Measurements from ENCODE around the gene USP6NL. TPM values are rescaled to one million over a fixed set of nuclear protein-coding genes. Genes with fewer than 3 reads are reported as not detected.

The USP6NL gene
- total RNA-seq, 2 donors from 2014 or later: 2.3 to 3.9 TPM

DNA sequence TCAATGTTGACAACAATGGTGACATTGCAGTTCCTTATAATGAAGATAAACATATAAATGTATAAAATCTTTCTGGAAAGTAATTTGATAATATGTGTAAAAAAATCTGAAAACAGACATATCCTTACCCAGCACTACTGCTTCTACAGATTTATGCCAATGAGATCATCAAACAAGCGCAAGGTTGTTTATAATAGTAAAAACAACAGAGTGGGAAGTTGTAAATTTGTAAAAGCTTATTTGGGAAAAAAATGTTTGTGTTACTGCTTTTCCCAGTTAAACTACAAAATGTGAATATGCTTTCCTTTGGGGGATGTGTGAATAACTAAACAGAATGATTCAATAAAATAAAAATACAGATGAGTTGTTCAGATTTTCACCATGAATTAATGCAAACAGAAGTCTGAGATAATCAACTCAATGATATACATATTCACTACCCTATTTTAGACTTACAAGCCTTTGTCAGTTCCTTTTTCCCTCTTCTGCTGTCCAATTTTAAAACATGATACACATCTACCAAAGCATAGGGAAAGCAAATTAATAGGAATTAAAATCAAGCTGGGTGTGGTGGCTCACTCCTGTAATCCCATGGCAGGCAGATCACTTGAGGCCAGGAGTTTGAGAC, 82.1 kb downstream of the USP6NL start:
- peaks cover 7% of the 10 kb centered on the region for H3K27me3 Mint-ChIP-seq (ENCODE audit: low read depth)
- no peak for DNase-seq
- H3K9me3 Mint-ChIP-seq: no peaks in the 10 kb centered on the region
- no peak overlapping the region for H3K27ac Mint-ChIP-seq
- ATAC-seq (replicated peaks in 1 of 2): no peak
- peaks cover 33% of the 10 kb centered on the region for H3K4me1 Mint-ChIP-seq (ENCODE audit: low read depth)
- no peak overlapping the region for H3K4me3 Mint-ChIP-seq
- peaks cover 0 to 2% of the 10 kb centered on the region in 2 donors for H3K36me3 Mint-ChIP-seq (ENCODE audit: insufficient read depth in 2 of 2)

GRCh38 chr10:11528286-11528685, 83.2 kb downstream of the USP6NL start:
- ATAC-seq (replicated peaks in 1 of 2) (no peak), DNase-seq (no peak)
- Mint-ChIP-seq H3K4me1 (ENCODE audit: low read depth) (peaks cover 24% of the 10 kb centered on the region), H3K9me3 (no peaks in the 10 kb centered on the region), H3K27ac (peak overlapping the region; percentile 68), H3K4me3 (peak overlapping the region; percentile 4 to 49), H3K27me3 (ENCODE audit: low read depth) (no peaks in the 10 kb centered on the region), H3K36me3 (ENCODE audit: insufficient read depth in 2 of 2) (peaks cover 0 to 2% of the 10 kb centered on the region in 2 donors)

GRCh38 chr10:11527691-11528255, 83.7 kb downstream of the USP6NL start:
- Mint-ChIP-seq H3K27ac (peak overlapping the region; percentile 68), H3K36me3 (ENCODE audit: insufficient read depth in 2 of 2) (peaks cover 0 to 2% of the 10 kb centered on the region in 2 donors), H3K4me1 (ENCODE audit: low read depth) (peaks cover 19% of the 10 kb centered on the region), H3K27me3 (ENCODE audit: low read depth) (no peaks in the 10 kb centered on the region), H3K9me3 (no peaks in the 10 kb centered on the region), H3K4me3 (peak overlapping the region; percentile 43 to 75)
- no peak for DNase-seq
- no peak for ATAC-seq (replicated peaks in 1 of 2)

DNA sequence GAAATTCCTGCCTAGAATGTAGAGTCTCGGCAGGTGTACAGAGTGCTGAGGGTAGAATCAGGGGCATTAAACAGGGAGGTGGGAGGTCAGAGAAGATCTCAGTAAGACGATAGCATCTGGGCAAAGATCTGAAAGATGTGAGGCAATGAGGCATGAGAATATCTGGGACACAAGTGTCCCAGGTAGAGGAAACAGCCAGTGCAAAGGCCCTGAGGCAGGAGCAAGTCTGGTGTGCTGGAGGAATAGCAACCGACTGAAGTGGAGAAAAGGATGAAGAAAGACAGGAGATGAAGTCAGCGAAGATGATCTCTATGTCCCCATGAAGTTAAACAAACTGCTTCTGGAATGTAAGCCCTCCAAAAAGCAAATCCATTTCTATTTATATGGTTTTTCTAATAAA, 84.4 kb downstream of the USP6NL start:
- no peak overlapping the region for H3K27ac Mint-ChIP-seq
- ATAC-seq (replicated peaks in 1 of 2) (no peak), DNase-seq (no peak)
- peaks cover 18% of the 10 kb centered on the region for H3K4me1 Mint-ChIP-seq (ENCODE audit: low read depth)
- peaks cover 0 to 2% of the 10 kb centered on the region in 2 donors for H3K36me3 Mint-ChIP-seq (ENCODE audit: insufficient read depth in 2 of 2)
- H3K4me3 Mint-ChIP-seq: peak overlapping the region; percentile 31 to 32
- H3K9me3 Mint-ChIP-seq: no peaks in the 10 kb centered on the region
- H3K27me3 Mint-ChIP-seq (ENCODE audit: low read depth): no peaks in the 10 kb centered on the region

DNA sequence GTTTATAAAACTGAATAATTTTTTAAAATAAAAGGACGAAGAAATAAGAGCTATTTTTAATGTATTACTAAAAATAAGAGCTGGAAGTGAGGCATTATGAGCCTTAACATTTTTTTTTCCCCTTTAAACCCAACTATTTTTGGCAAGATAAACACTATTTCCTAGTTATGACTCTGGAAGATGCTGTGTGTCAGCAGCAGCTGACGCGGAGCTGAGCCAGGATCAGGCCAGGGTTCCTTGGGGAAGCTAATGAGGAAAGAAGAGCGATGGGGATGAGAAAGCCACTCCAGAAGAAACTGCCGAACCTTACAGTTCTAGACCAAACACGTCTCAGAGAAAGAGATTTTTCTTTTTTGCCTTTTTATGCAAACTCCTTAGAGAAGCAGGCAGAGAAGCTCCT, 85.9 kb downstream of the USP6NL start:
- Mint-ChIP-seq H3K9me3 (no peaks in the 10 kb centered on the region), H3K4me3 (no peak overlapping the region), H3K27me3 (ENCODE audit: low read depth) (no peaks in the 10 kb centered on the region), H3K27ac (no peak overlapping the region), H3K4me1 (ENCODE audit: low read depth) (peaks cover 18% of the 10 kb centered on the region), H3K36me3 (ENCODE audit: insufficient read depth in 2 of 2) (peaks cover 0 to 2% of the 10 kb centered on the region in 2 donors)
- no peak for ATAC-seq (replicated peaks in 1 of 2)
- DNase-seq: no peak

- ATAC-seq (replicated peaks in 1 of 2) (no peak), DNase-seq (no peak)
- Mint-ChIP-seq H3K4me1 (ENCODE audit: low read depth) (peaks cover 8% of the 10 kb centered on the region), H3K36me3 (ENCODE audit: insufficient read depth in 2 of 2) (peaks cover 0 to 2% of the 10 kb centered on the region in 2 donors), H3K9me3 (no peaks in the 10 kb centered on the region), H3K27me3 (ENCODE audit: low read depth) (no peaks in the 10 kb centered on the region), H3K27ac (no peak overlapping the region), H3K4me3 (no peak overlapping the region)
These were observed 88.6 kb downstream of the USP6NL start for GRCh38 chr10:11522821-11523245.

DNA sequence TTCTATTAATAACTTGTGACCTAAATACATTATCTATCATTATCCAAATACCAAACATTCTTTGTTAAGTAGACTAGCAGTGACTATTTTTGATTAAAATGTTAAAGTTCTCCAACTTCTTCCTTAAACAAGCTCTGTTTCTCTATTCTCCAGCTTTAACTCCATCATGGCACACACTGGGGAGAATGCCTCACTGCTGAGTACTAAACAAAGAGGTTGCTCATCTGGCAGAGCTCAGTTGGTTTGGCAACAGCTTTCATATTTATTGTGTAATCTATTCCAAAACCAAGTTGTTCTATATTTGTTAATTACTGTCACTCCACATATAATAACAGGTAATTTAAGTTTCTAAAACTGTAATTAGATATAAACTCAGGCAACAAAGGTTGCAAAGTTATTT, 89.6 kb downstream of the USP6NL start:
- no peak for DNase-seq
- H3K27me3 Mint-ChIP-seq (ENCODE audit: low read depth): no peaks in the 10 kb centered on the region
- H3K4me1 Mint-ChIP-seq (ENCODE audit: low read depth): peaks cover 10% of the 10 kb centered on the region
- peaks cover 0 to 2% of the 10 kb centered on the region in 2 donors for H3K36me3 Mint-ChIP-seq (ENCODE audit: insufficient read depth in 2 of 2)
- no peak overlapping the region for H3K27ac Mint-ChIP-seq
- no peak for ATAC-seq (replicated peaks in 1 of 2)
- no peaks in the 10 kb centered on the region for H3K9me3 Mint-ChIP-seq
- H3K4me3 Mint-ChIP-seq: no peak overlapping the region

DNA sequence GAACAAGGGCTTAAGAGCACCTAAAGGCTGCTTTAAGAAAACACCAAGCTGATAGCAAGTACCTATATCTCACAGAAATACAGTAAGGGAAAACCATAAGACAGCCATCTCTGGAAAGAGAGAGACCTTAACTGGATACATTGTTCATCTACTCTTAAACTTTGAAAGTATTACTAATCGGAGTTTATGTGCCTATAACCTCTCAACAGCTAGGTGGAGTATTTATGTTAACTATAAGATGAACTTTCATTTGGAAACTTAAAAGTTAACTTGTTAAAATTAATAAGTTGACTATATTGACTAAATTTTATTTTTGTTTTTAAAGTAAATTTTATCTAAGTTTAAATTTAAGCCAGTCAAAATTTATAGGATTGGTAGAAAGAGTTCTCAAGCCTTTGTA, 90.6 kb downstream of the USP6NL start:
- H3K36me3 Mint-ChIP-seq (ENCODE audit: insufficient read depth in 2 of 2): peaks cover 0 to under 1% of the 10 kb centered on the region in 2 donors
- DNase-seq (no peak), ATAC-seq (replicated peaks in 1 of 2) (no peak)
- no peak overlapping the region for H3K27ac Mint-ChIP-seq
- H3K4me3 Mint-ChIP-seq: no peak overlapping the region
- H3K27me3 Mint-ChIP-seq (ENCODE audit: low read depth): no peaks in the 10 kb centered on the region
- H3K9me3 Mint-ChIP-seq: no peaks in the 10 kb centered on the region
- H3K4me1 Mint-ChIP-seq (ENCODE audit: low read depth): peaks cover 18% of the 10 kb centered on the region

DNA sequence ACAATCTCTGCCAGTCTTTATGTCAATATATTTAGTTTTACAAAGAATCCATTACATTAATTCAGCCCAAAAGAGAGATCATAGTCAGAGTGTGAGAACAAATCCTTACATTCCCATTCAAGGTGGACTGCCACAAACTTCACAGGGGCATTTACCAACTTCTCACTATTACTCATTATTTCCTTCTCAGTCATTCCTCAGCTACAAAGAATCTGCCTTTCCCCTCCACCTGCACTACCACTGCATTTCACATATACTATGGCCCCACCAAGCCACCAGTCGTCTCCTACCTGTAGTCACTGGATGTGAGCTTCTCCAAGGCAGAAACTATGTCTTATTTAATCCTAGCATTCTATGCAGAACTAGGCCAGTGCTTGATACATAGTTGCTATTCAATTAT, 94.3 kb downstream of the USP6NL start:
- peak; percentile 56 to 67 for ATAC-seq (replicated peaks in 1 of 2)
- H3K4me3 Mint-ChIP-seq: peak overlapping the region; percentile 13 to 16
- H3K36me3 Mint-ChIP-seq (ENCODE audit: insufficient read depth in 2 of 2): no peaks in the 10 kb centered on the region
- no peaks in the 10 kb centered on the region for H3K27me3 Mint-ChIP-seq (ENCODE audit: low read depth)
- peak in 1 of 2 donors; percentile 42 for DNase-seq
- peaks cover 22% of the 10 kb centered on the region for H3K4me1 Mint-ChIP-seq (ENCODE audit: low read depth)
- H3K9me3 Mint-ChIP-seq: no peaks in the 10 kb centered on the region
- peak overlapping the region; percentile 5 for H3K27ac Mint-ChIP-seq

- DNase-seq (no peak), ATAC-seq (replicated peaks in 1 of 2) (peak; percentile 78 to 84)
- Mint-ChIP-seq H3K4me1 (ENCODE audit: low read depth) (peaks cover 22% of the 10 kb centered on the region), H3K27ac (no peak overlapping the region), H3K4me3 (peak overlapping the region in 1 of 2 donors; percentile 21), H3K36me3 (ENCODE audit: insufficient read depth in 2 of 2) (no peaks in the 10 kb centered on the region), H3K9me3 (no peaks in the 10 kb centered on the region), H3K27me3 (ENCODE audit: low read depth) (no peaks in the 10 kb centered on the region)
These were observed 95.1 kb downstream of the USP6NL start for GRCh38 chr10:11516431-11516746.

DNA sequence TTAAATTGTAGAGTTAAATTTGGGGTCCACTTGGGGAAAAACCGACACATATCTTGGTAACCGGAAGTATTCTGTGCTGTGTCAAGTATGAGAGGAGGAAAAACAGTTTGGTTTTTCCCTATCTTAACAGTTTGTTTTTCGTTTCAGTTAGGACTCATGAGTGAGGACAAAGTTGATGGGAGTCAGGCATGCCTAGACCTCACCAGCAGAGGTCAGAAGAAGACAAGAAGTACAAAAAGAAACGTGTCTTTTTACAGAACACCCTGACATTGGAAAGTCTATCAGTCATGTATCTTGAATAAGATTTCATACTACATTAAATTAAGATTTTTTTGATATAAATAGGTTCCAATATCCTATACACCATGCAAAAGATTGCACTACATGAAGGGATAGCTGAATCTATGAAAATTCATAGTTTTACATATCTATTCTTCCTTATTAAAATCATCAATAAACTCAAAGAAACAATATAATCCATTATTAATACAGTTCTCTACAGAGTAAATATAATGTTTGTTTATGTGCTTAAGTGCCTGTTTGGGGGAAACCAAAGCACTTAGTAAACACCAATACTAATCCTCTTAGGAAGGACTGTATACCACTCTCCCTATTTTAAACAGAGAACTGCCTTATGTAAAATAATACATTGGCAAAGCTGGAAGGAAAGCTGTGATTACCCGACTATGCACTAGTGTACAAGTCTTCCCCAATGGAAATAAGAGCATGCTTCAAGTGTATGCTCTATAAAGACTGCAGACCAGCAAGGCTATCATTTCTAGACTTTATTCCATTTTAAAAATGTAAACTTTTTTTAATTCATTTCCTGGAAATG, 95.6 kb downstream of the USP6NL start:
- ATAC-seq (replicated peaks in 1 of 2): peak; percentile 75 to 80
- Mint-ChIP-seq H3K36me3 (ENCODE audit: insufficient read depth in 2 of 2) (no peaks in the 10 kb centered on the region), H3K4me3 (peak overlapping the region in 1 of 2 donors; percentile 35), H3K4me1 (ENCODE audit: low read depth) (peaks cover 22% of the 10 kb centered on the region), H3K9me3 (no peaks in the 10 kb centered on the region), H3K27ac (no peak overlapping the region), H3K27me3 (ENCODE audit: low read depth) (no peaks in the 10 kb centered on the region)
- DNase-seq: peak; percentile 49 to 59

- Mint-ChIP-seq H3K27me3 (ENCODE audit: low read depth) (no peaks in the 10 kb centered on the region), H3K27ac (no peak overlapping the region), H3K4me1 (ENCODE audit: low read depth) (peaks cover 22% of the 10 kb centered on the region), H3K9me3 (no peaks in the 10 kb centered on the region), H3K4me3 (no peak overlapping the region), H3K36me3 (ENCODE audit: insufficient read depth in 2 of 2) (no peaks in the 10 kb centered on the region)
- ATAC-seq (replicated peaks in 1 of 2) (no peak), DNase-seq (no peak)
These were observed 97.7 kb downstream of the USP6NL start for GRCh38 chr10:11513727-11514126.

DNA sequence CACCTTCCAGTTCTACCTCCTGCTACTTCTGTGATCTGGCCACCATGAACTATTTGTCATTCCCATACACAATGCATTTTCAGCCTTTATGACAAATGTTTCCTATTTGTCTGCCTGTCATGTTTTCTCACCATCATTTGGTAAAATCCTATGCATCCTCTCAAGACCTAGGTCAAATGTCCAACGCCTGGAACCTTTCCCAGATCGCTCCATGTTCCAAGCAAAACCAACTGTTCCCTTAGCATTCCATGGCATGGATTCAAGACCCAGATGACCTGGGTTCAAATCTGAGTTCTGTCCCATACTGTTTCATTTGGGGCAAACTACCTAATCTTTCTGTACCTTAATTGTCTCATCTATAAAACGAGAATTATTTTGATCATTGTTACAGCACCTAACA, 98.9 kb downstream of the USP6NL start:
- H3K36me3 Mint-ChIP-seq (ENCODE audit: insufficient read depth in 2 of 2): no peaks in the 10 kb centered on the region
- DNase-seq (no peak), ATAC-seq (replicated peaks in 1 of 2) (no peak)
- H3K9me3 Mint-ChIP-seq: no peaks in the 10 kb centered on the region
- H3K4me3 Mint-ChIP-seq: no peak overlapping the region
- no peak overlapping the region for H3K27ac Mint-ChIP-seq
- no peaks in the 10 kb centered on the region for H3K27me3 Mint-ChIP-seq (ENCODE audit: low read depth)
- H3K4me1 Mint-ChIP-seq (ENCODE audit: low read depth): peaks cover 20% of the 10 kb centered on the region

Measured in activated T-cell treated with anti-CD3 and anti-CD28 coated beads, Interleukin-2, amount 50 U/mL, for 72 hours (primary cell).